HG03558 (cell line): ENCODE data around the gene XG.
A peak's percentile ranks its signal among the peaks of the same experiment; 100 is the strongest.
"Not testable (repeated sequence)": the region's sequence is repeated elsewhere in the genome, so short reads cannot be mapped to it uniquely, and the experiment has no call there.

ENCODE experiments used
- ATAC-seq: cut with Tn5 transposase; IDR thresholded peaks from one replicate; pipeline ENCODE4 v1.9.1; 2021; ENCODE audit warnings: moderate number of reproducible peaks; ENCODE audit not compliant: unreplicated experiment; ENCODE audit errors: extremely low read depth

Gene XG, protein sequence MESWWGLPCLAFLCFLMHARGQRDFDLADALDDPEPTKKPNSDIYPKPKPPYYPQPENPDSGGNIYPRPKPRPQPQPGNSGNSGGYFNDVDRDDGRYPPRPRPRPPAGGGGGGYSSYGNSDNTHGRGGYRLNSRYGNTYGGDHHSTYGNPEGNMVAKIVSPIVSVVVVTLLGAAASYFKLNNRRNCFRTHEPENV

DNA sequence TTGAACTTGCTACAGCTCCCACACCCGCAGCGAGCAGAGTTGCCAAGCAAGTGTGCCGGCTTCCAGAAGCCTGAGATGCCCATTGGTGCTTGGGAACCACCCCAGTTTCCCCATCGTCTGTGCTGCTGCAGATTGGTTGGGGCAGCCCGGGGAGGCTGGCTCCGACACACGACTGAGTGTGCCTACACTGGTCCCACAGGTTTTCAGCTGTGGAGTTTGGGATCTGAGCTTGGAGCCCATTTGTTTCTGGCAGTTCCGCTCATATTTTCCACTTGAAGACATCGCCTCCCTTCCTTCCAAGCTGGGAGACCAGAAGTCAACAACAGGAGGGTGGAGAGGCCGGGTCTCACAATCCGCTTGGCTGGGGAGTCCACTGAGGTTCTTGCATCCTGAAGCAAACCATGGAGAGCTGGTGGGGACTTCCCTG lies at the start of gene XG:
TSS of gene XG (plus strand) at position 167 of the 427 bp plus-strand sequence. CDS start at position 402, 235 bp downstream.
- not testable (repeated sequence) for ATAC-seq

DNA sequence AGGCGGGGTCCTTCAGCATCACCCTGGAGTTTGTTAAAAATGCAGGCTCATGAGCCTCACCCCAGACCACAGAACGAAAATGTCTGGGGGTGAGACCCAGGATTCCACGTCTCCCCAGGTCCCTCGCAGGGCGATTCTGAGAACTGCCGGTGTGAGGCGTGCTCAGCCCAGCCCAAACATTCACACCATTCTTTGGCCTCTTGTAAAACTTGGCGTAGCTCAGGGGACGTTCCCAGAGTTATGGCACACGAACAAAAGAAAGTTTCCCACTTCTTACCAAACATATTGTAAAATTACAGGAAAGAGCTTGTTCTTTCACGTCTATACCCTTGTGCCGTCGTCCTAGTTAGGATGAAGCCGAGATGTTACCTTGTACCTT lies 47.9 kb upstream of the XG start:
- ATAC-seq, result no peak

DNA sequence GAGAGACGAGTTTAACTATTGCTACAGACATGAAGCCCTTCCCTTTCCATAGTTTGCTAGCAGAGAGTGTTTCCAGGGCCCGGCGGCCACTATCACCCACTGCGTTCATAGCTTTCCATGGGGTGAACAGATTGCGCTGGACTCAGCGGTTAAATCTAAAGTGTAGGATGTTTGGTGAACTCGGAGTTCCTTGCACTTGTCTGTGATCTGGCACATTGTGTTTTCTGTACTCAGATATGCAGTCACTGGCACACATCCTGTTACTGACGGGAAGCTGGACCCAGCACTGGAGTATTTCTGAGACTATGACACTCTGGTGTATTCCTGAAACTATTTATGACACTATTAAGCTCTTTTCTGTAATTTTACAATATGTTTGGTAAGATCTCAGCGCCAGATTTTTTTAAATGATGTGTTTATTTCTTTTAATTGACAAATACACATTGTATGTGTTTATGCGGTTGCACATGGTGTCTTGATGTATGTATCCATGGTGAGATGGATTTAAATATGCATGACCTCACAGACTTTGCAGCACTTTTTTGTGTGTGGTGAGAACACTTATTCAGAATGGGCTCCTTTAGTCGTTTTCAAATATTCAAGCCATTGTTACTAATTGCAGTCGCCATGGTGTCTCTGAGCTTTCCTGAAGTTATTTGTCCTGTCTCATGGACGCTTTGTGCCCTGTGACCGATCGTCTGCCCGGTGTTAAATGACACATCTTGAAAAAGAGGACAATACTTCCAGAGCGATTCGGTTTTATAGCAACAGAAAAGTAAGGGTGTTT lies 46.6 kb upstream of the XG start:
- no peak for ATAC-seq

DNA sequence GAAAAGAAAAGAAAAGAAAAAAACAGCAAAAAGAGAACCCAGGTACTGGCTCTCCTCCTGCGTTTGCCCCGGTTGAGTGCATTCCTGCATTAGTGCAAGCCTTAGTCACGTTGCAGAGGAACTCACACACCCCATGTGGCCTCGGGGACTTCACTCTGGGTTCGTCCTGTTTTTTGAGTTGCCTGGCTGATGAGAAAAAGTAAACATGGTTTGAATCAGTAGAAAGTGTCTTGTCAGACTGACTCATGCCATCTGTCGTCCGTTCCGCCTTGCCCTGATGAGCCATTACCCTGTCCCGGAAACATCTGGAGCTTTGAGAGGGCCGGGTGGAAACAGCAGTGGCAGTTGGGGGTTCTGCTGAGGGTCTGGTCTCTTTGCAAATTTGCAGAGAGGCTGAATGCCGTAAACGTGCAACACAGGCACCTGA lies 44.5 kb upstream of the XG start:
- peak; percentile 80 for ATAC-seq

DNA sequence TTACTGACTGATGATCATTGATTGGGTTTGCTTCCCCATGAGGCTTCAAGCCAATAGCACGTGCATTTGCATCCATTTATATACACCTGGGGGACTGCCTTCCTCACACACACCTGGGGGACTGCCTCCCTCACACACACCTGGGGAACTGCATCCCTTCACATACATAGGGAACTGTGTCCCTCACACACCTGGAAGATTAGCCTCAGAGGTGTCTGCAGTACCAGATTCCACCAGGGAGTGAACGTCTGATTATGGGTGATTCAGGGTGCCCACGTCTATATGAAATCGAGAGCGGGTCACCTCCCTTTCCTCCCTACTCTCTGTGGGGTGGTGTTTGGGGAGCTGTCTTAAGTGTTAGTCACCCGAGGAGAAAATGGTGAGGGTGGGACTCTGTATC lies 43.8 kb upstream of the XG start:
- ATAC-seq, result no peak

DNA sequence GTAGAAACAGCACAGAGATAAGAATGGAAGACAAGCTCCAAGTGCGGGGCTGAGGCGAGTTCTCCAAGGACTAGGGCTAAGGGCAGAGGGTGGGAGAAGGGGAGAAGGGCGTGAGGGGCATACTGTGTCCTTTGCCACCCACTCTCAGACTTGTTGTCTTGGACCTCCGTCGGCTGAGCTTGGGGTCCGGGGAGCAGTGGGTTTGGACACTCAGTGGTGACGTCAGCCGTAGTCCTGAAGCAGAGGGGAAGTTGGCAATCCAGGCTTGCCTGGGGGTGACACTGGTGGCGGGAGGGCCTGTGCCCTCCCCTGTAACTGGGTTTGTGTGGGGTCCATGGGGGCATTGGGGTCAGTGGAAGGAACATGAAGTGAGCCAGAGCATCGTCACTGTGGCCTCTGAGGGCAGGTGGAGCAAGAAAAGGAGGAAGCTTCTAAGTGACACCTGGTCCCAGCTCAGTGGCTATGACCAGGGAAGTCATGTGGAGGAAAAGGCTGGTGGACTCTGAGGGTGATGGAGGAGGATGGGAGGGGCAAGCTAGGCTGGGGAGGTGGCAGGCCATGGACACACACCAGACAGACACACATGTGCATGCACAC lies 43.1 kb upstream of the XG start:
- ATAC-seq, result no peak

DNA sequence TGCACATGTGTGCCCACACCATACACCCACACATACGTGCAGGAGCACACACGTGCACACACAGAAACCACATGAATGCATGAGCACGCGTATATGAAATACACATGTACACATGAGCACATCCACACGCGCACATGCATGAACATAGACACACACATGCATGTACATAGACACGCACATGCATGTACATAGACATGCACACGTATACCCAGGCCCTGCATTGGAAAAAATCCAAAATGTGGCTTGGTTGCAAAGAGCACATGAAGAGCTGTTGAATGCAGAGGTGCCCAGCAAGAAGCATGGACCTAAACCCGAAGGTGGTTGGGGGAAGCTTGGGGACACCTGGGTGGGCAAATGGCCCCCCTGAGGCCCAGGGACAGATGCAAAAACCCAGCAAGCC lies 42.3 kb upstream of the XG start:
- no peak for ATAC-seq

DNA sequence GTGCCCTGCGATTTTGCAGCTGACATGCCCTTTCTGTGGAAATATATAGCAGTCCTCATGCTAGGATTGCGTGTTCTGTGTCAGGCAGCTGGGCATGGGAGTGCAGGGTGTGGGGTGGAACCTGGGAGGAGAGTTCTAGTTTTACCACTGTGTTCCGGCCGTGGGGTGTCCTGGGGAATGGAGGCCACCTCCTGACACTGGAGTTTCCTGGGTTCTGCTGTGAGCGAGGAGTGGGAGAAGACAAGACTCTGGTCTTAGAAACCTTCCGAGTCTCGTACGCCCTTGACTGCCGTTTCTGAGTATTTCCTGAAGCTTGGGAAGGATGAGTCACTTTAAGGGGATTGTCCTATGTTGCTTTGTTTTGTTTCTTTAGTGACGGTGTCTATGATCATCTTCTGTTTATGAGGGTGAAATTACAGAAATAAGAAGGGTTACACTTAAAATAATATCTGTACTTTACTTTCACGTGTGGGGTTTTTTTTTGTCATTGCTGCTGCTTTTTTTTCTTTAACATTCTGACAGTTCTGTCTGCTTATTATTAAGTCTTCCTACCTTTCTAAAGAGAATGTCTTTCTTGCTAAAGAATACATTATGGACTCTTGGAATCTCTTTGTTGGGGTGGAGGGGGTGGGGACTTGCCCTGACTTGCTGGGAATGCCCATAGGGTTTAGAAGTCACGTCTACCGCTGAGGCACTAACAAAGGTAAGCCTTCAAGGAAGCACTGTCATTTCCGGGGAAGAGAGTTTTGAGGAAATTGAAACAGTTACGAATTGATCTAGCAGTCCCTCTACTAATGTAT lies 41.6 kb upstream of the XG start:
- ATAC-seq, result no peak

DNA sequence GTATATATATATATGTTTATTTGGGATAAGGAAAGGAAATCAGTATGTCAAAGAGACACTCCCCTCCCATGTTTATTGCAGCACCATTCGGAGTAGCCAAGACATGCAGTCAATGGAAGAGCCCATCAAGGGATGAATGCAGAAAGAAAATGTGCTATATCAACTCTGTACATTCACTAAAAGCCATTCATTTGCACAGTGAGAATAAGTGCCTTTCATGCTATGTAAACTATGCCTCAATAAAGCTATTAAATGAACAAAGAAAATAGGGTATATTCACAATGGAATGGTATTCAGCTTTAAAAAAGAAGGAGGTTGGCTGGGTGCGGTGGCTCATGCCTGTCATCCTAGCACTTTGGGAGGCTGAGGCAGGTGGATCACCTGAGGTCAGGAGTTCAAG lies 40.4 kb upstream of the XG start:
- ATAC-seq, result no peak

DNA sequence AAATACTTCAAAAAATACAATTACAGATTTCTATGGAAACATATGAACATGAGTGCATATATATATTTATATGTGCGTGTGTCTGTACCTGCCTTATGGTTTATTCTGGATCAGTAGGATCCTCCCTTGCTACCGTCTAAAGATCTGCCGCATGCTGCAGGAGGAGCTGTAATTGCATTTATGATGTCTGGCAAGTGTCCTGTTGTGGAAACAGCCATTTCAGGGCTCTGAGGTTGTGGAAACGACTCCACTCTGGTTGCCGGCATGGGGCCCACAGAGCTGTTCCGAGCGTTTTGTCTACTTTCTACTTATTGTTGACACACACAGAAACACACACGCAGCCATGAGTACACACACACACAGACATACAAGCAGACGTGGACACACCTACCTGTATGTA lies 39.4 kb upstream of the XG start:
- ATAC-seq, result no peak

DNA sequence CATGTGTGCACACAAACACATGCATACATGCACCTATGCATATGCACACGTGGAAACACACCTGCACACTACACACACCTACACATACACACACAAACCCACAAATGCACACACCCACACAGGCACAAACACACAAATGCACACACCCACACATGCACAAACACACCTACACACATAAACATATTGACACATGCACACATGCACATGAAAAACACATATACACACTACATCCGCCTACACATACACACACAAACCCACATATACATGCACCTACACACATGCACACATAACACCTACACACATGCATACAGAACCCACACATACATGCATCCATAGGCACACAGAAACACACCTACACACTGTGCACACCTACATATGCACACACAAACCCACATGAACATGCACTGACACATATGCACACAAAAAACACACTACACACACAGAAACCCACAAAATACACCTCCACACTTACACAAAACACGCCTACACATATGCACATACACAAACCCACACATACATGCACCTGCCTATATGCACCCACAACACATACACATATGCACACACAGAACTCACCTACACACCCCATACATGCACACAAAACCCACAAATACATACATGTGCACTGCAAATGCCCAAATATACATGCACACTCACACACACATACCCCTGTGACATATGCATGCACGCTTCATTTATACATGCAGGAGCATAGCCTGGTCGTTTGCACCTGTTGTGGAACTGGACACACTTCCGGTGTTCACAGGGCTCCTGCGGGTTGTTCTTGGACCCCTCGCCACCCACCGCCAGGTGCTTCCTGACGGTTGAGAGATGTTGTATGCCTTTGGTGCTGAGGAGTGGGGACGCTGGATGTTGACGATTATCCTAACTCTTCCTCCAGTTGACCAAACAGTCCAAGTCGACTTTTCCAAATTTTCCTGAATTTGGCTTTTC lies 38.7 kb upstream of the XG start:
- ATAC-seq, result no peak

DNA sequence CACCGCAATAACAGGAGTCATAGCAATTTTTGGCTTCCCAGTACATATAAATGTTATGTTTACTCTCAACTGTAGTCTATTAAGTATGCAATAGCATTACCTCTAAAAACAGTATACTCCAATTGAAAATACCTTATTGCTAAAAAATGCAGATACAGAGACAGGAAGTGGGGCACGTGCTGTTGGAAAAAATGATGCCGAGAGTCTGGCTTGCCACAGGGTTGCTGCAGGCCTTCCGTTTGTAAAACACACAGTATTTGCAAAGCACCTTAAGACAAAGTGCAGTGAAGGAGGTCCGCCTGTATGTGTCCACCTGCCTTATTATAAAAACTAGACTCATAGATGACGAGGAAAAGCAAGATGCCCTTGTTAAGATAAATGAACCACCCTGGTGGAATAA lies 37.3 kb upstream of the XG start:
- no peak for ATAC-seq

DNA sequence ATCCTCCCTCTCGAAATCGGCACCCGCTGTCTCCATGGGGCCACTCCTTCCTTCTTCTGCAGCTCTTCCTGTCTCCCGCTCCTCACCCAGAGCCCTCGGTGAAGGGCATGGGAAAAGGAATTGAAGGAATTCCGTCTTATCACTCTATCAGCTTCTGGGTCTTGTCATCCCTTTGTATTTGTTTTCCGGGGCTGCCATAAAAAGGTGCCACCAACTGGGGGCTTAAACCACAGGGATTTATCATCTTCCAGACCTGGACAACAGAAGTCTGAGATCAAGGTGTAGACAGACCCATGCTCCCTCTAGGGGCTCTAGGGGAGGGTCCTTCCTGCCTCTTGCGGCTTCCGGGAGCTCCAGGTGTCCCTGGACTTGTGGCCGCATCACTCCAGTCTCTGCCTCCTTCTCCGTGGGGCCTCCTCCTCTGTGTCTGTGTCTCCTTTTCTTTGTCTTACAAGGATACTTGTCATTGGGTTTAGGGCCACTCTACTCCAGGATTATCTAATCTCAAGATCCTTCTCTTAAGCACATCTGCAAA lies 36.7 kb upstream of the XG start:
- ATAC-seq, result no peak

DNA sequence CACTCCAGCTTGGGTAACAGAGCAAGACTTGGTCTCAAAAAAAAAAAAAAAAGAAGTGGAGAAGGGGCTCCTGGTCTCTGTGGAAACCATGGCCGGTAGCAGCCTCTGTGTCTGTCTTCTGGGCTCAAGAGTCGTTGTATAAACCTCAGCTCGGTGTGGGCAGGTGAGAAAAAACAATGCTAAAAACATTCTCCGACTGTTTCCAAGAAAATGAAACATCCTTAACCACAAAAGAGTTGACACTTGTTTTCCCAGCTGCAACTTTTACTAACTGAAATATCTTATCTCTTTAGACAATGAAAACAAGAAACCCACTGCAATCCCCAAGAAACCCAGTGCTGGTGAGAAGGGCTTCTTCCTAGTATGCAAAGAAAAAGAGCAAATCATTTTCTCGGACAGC lies 34.5 kb upstream of the XG start:
- ATAC-seq, result no peak

DNA sequence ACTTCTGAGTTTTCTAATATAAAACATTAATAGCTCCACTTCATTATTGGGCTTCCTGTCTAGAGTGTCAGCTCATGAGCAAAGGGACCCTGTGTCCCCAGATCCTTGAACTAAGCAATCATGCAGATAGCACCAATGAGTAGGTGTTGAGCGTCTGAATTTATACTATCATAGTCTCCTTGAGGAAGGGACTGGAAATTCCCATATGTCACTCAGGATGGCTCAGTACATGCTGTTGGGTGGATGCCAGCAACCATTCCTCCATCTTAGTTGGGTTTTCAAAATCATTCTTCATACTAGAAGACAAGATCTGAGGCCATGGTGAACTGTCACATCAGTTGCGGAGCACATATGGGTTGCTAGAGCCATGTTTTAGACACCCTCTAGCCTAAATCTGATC lies 33.0 kb upstream of the XG start:
- ATAC-seq, result no peak

DNA sequence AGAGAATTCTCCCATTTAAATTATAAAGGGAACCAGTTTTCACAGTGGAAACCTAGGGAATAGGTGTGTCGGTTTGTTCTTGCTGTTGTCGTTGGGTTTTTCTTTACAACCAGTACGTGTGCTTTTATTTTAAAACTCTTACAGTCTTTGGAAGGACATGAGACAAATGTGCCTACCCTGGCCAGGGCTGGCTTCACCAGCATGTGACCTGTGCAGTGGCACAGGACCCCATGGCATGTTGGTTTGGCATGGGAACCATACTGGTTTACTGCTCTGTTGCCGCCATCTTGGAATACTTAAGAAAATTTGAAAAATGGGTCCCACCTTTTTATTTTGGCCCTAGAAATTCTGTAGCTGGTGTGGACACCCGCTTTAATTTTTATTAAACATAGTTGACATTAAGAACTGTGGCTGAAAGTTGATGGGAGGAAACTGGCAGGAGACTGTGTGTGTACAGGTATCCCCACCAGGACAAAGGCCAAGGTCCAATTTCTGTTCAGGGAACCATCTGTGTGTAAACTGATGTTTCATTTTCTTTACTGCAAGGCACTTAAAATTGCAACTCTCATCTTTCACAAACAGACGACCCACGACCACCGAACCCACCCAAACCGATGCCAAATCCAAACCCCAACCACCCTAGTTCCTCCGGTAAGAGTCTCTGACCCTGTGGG lies 31.9 kb upstream of the XG start:
- ATAC-seq, result no peak

DNA sequence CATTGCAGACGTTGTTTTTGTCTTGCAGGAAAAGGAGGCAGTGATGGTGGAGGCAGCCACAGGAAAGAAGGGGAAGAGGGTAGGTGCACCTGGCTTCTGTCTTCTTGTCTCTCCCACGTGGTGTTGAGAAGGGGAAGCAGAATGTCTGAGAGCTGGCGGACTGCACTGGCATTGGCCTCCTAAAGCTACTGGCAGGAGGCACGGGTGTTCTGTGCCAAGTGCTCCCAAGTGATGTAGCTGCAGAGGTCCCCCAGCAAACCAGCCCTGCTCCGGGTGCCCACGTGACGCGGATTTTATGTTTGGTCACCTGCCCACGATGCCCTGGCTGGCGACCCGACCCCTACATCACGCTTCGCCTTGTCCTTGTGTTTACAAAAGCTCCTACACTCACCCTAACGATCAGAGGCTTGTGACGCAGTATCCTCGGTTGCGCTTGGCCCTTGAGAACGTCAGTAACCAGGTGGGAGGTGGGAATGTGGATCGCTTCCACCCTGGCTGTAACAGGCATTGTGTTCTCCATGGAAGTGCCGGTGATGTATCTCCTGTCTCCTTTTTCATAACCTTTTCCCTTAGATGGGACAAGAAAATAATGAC lies 28.5 kb upstream of the XG start:
- ATAC-seq, result no peak

DNA sequence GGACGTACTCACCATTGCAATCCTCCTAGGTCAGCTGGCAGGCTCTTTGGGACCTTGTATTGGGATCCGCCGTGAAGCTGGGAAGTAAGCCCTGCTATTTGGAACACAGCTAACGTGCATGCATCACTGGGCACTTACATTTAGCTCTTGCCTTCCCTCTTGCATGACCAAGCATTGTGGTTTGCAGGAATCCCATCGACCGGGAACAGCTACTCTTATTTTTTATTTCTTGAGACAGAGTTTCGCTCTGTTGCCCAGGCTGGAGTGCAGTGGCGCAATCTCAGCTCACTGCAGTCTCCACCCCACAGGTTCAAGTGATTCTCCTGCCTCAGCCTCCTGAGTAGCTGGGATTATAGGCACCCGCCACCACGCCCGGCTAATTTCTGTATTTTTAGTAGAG lies 24.6 kb upstream of the XG start:
- ATAC-seq, result not testable (repeated sequence)

DNA sequence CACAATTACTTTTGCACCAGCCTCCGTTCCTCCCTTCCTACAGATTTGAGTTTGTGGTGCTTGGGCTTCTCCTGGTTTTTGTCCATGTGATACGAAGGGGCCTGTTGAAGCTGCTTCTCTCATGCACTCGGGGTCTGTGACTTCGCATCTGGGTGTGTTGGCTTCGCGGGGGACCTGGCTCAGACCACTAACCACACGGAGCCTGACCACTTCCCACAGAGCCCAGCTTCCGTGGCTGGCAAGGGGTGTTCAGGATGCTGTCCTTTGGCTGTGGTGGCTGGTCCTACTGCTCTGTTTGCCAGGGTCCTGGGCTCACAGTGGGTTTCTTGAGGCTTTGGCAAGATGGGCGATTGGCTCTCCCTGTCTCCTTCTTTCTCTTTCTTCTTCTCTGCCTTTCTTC lies 19.8 kb upstream of the XG start:
- ATAC-seq, result no peak
